ENCODE results near the gene TMEM225.

GRCh38 chr11:123899792-123900191 lies 14.3 kb upstream of the TMEM225 start:
- no peak for TF ChIP-seq CTCF (IDR thresholded peaks at IDR 0.05)
- TF ChIP-seq ZFX (IDR thresholded peaks at IDR 0.05; ENCODE audit: borderline replicate concordance) = no peak
